Esophagus muscularis mucosa (tissue), 4 donors: ENCODE measurements around the gene SMIM33. TPM values are rescaled to one million over a fixed set of nuclear protein-coding genes. Genes with fewer than 3 reads are reported as not detected.
"Not testable (repeated sequence)": the region's sequence is repeated elsewhere in the genome, so short reads cannot be mapped to it uniquely, and the experiment has no call there.

Experiments used
- DNase-seq: peaks from one replicate; pipeline ENCODE4 v3.0.0-alpha.2; 2017; ENCODE audit errors: extremely low spot score
- H3K27ac ChIP-seq, 4 donors: fragments of 200-600 bp; sonication (generic); replicated peaks in 1 of 4; 1 replicate in 3 of 4; 2 replicates in 1 of 4; pipeline ENCODE4 v1.5.1; 2016 to 2019; ENCODE audit warnings: mild to moderate bottlenecking in 1 of 4
- H3K27me3 ChIP-seq, 4 donors: fragments of 200-600 bp; sonication (generic); one replicate each; pipeline versions ENCODE4 v1.5.1 to v1.6.0; 2016 to 2019
- H3K36me3 ChIP-seq, 4 donors: fragments of 200-600 bp; sonication (generic); one replicate each; pipeline ENCODE4 v1.5.1; 2016 to 2019
- H3K4me1 ChIP-seq, 4 donors: fragments of 200-600 bp; sonication (generic); one replicate each; pipeline ENCODE4 v1.5.1; 2016 to 2019
- H3K4me3 ChIP-seq, 4 donors: fragments of 200-600 bp; sonication (generic); 1 replicate in 2 of 4; 2 replicates in 2 of 4; pipeline ENCODE4 v1.5.1; 2016 to 2019; ENCODE audit warnings: mild to moderate bottlenecking in 4 of 4, moderate library complexity in 1 of 4
- H3K9me3 ChIP-seq, 4 donors: fragments of 200-600 bp; sonication (generic); 1 replicate in 3 of 4; 2 replicates in 1 of 4; pipeline ENCODE4 v1.5.1; 2016 to 2019
- CTCF ChIP-seq, 3 experiments: fragments of 200-600 bp in 2 of 3; fragments of 450-650 bp in 1 of 3; sonication (generic) in 2 of 3; IDR thresholded peaks; one replicate each; pipeline ENCODE4 v1.5.1; 2017 to 2019; ENCODE audit warnings: antibody characterized with exemption in 3 of 3, mild to moderate bottlenecking in 2 of 3, moderate library complexity in 1 of 3
- EP300 ChIP-seq: sonication (generic); formaldehyde crosslinking; IDR thresholded peaks from one replicate; pipeline ENCODE4 v1.6.1; 2017; ENCODE audit warnings: antibody characterized with exemption
- POLR2A ChIP-seq: fragments of 450-650 bp; IDR thresholded peaks from one replicate; pipeline ENCODE4 v1.6.1; 2017; ENCODE audit warnings: antibody characterized with exemption, moderate library complexity, mild to moderate bottlenecking, low read depth
- POLR2AphosphoS5 ChIP-seq, 2 donors: sonication (generic); formaldehyde crosslinking; IDR thresholded peaks; one replicate each; pipeline ENCODE4 v1.6.1; 2017; ENCODE audit warnings: antibody characterized with exemption in 2 of 2
- WGBS: methylation state at CpG from one replicate; pipeline ENCODE4 v1.1.5; 2018; 5-methylcytosine and 5-hydroxymethylcytosine counted together
- intact Hi-C: fragments of 100-400 bp; cut with DNase I; formaldehyde crosslinking; loops from one replicate; pipeline ENCODE4 v1.15.1; 2023
- total RNA-seq, 4 donors: library from RNA; depleted of rRNA; stranded (reverse); fragments of >200 nt; gene quantifications; one replicate each; pipeline versions ENCODE4 v1.1.0 to v1.2.1, GENCODE V29; 2016

The SMIM33 gene
- total RNA-seq, 4 donors from 2014 or later: not detected

- 75% methylated on average over 13 of the region's 13 CpGs for WGBS
- no peaks in the 10 kb centered on the region for H3K27me3 ChIP-seq
- no peaks in the 10 kb centered on the region for H3K9me3 ChIP-seq
- DNase-seq: no peak
- intact Hi-C loops: no loop called here
- H3K27ac ChIP-seq: peak overlapping the region in 1 of 4 donors; percentile 43
- H3K4me3 ChIP-seq: no peak overlapping the region
- H3K4me1 ChIP-seq: peaks cover 38 to 57% (median 49%) of the 10 kb centered on the region in 4 donors
- peaks cover 0 to 56% (median 45%) of the 10 kb centered on the region in 4 donors for H3K36me3 ChIP-seq
- no peak for TF ChIP-seq CTCF (IDR thresholded peaks at IDR 0.05)
- TF ChIP-seq POLR2A: no peak
- TF ChIP-seq POLR2AphosphoS5 (IDR thresholded peaks at IDR 0.05): no peak
- TF ChIP-seq EP300: no peak
These were observed 5.2 kb downstream of the SMIM33 start for GRCh38 chr5:139475865-139476617.

- peaks cover 42 to 71% (median 64%) of the 10 kb centered on the region in 4 donors for H3K4me1 ChIP-seq
- DNase-seq, H3K4me3 ChIP-seq, H3K27me3 ChIP-seq, H3K9me3 ChIP-seq, intact Hi-C loops: not testable (repeated sequence)
- H3K36me3 ChIP-seq: peaks cover 0 to 56% (median 46%) of the 10 kb centered on the region in 4 donors
- H3K27ac ChIP-seq: peak overlapping the region in 2 of 4 donors; percentile 19 to 34
- WGBS: 82% methylated on average over 9 of the region's 9 CpGs
These were observed 8.0 kb downstream of the SMIM33 start for GRCh38 chr5:139478657-139479423.

GRCh38 chr5:139479729-139480128 lies 8.9 kb downstream of the SMIM33 start:
- Histone ChIP-seq H3K27ac (peak overlapping the region in 1 of 4 donors; percentile 84), H3K36me3 (peaks cover 0 to 56% (median 46%) of the 10 kb centered on the region in 4 donors), H3K4me1 (peaks cover 39 to 70% (median 59%) of the 10 kb centered on the region in 4 donors)
- H3K9me3 ChIP-seq, H3K4me3 ChIP-seq, H3K27me3 ChIP-seq, intact Hi-C loops, DNase-seq: not testable (repeated sequence)
- WGBS: 97% methylated on average over 4 of the region's 4 CpGs

GRCh38 chr5:139481122-139481533 lies 10.3 kb downstream of the SMIM33 start:
- no peaks in the 10 kb centered on the region for H3K27me3 ChIP-seq
- 58% methylated on average over 11 of the region's 12 CpGs for WGBS
- H3K4me3 ChIP-seq: peak overlapping the region; percentile 52 to 67 (median 56)
- H3K36me3 ChIP-seq: peaks cover 0 to 43% (median 36%) of the 10 kb centered on the region in 4 donors
- H3K27ac ChIP-seq: peak overlapping the region; percentile 84 to 95 (median 92)
- H3K9me3 ChIP-seq: no peaks in the 10 kb centered on the region
- intact Hi-C loops: no loop called here
- DNase-seq: no peak
- H3K4me1 ChIP-seq: peaks cover 33 to 65% (median 53%) of the 10 kb centered on the region in 4 donors
- TF ChIP-seq POLR2AphosphoS5 (IDR thresholded peaks at IDR 0.05) (no peak), CTCF (IDR thresholded peaks at IDR 0.05) (no peak), POLR2A (no peak), EP300 (no peak)

GRCh38 chr5:139481580-139482049 lies 10.8 kb downstream of the SMIM33 start:
- H3K9me3 ChIP-seq: no peaks in the 10 kb centered on the region
- peak overlapping the region; percentile 84 to 95 (median 92) for H3K27ac ChIP-seq
- intact Hi-C loops: no loop called here
- peaks cover 0 to 38% (median 33%) of the 10 kb centered on the region in 4 donors for H3K36me3 ChIP-seq
- no peaks in the 10 kb centered on the region for H3K27me3 ChIP-seq
- peak overlapping the region; percentile 52 to 67 (median 56) for H3K4me3 ChIP-seq
- WGBS: 69% methylated on average over 2 of the region's 5 CpGs
- TF ChIP-seq POLR2A (no peak), EP300 (no peak), CTCF (IDR thresholded peaks at IDR 0.05) (peak; percentile 19 to 28 (median 22)), POLR2AphosphoS5 (IDR thresholded peaks at IDR 0.05) (no peak)
- no peak for DNase-seq
- peaks cover 33 to 65% (median 53%) of the 10 kb centered on the region in 4 donors for H3K4me1 ChIP-seq
